GM06990 (cell line): ENCODE measurements around the gene IGF1R.

Source experiments
- DNase-seq: peaks from one replicate; pipeline ENCODE4 v3.0.0-alpha.2; 2011; ENCODE audit not compliant: insufficient read length; ENCODE audit errors: extremely low read depth
- H3K27me3 ChIP-seq: replicated peaks from 2 replicates; pipeline ENCODE4 v1.6.0; 2011; ENCODE audit warnings: low read length; ENCODE audit not compliant: control insufficient read depth, insufficient read depth
- H3K36me3 ChIP-seq: 2 replicates; pipeline ENCODE4 v1.5.1; 2011; ENCODE audit warnings: low read length; ENCODE audit not compliant: control insufficient read depth, insufficient read depth
- H3K4me3 ChIP-seq: replicated peaks from 2 replicates; pipeline ENCODE4 v1.5.1; 2011; ENCODE audit warnings: low read depth, mild to moderate bottlenecking, control low read depth, low read length
- TF ChIP-seq, protein P1 (sequence below): IDR thresholded peaks from 2 replicates; pipeline ENCODE4 v1.5.1; 2011; ENCODE audit warnings: low read length, control low read depth, mild to moderate bottlenecking, inconsistent platforms; ENCODE audit not compliant: insufficient read depth, poor library complexity, severe bottlenecking

The IGF1R gene

DNA sequence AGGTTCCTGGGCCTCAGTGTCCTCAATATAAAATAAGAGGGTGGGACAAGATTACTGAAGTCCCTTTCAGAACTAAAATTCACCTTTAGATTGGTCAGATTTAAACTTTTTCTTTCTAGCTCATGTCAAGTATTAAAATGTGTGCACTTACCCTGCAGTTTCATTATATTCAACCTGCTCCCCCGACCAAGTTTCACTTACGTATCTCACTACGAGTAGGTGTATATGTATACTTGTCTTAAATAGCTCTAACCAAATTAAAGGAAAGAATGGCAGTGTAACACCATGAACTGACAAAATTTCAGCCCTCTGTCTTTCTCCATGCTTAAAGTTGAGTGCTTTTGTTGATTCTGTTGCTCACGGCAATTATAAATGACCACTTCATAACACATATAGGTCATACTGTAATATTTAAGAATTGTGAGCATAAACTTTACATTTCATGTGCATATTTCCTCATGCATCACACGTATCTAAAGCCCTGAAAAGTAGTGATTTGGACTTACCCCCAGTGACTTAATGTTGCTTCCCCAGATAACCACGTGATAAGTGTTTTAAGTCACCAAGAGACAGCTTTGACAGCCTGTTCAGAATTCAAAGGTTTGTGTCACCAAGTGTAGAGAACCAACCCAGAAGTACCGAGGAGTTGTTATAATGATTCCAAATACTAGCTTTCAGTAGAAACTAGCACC is 289.2 kb downstream of the IGF1R start:
- H3K36me3 ChIP-seq: no peaks in the 10 kb centered on the region; the same call in 1 of the 2 replicates

DNA sequence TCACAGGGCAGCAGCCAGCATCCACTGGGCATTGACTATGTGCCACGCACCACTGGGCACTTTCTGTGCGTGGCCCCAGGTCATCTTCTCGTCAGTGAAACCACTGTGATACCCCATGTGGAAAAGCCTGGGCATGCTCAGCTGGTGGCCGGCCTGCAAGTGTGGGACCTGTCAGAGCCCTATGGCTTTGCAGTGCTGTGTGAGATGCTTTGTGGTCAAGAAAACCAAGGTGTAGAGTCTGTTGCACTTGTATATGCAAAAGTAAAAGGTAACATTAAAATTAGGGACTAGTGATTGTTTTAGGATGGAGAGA is 289.7 kb downstream of the IGF1R start:
- H3K36me3 ChIP-seq: no peaks in the 10 kb centered on the region; the same call in 1 of the 2 replicates
- TF ChIP-seq, protein P1, sequence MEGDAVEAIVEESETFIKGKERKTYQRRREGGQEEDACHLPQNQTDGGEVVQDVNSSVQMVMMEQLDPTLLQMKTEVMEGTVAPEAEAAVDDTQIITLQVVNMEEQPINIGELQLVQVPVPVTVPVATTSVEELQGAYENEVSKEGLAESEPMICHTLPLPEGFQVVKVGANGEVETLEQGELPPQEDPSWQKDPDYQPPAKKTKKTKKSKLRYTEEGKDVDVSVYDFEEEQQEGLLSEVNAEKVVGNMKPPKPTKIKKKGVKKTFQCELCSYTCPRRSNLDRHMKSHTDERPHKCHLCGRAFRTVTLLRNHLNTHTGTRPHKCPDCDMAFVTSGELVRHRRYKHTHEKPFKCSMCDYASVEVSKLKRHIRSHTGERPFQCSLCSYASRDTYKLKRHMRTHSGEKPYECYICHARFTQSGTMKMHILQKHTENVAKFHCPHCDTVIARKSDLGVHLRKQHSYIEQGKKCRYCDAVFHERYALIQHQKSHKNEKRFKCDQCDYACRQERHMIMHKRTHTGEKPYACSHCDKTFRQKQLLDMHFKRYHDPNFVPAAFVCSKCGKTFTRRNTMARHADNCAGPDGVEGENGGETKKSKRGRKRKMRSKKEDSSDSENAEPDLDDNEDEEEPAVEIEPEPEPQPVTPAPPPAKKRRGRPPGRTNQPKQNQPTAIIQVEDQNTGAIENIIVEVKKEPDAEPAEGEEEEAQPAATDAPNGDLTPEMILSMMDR: no peak
- no peak overlapping the region for H3K4me3 ChIP-seq
- peak; percentile 32 for DNase-seq
- no peaks in the 10 kb centered on the region for H3K27me3 ChIP-seq

More for the DNA sequence above, 289.2 kb downstream of the IGF1R start:
- DNase-seq: peak; percentile 36
- H3K27me3 ChIP-seq: no peaks in the 10 kb centered on the region
- TF ChIP-seq, protein P1: no peak
- H3K4me3 ChIP-seq: no peak overlapping the region

GRCh38 chr15:98938799-98939198 is 290.5 kb downstream of the IGF1R start:
- Histone ChIP-seq H3K27me3 (no peaks in the 10 kb centered on the region), H3K4me3 (no peak overlapping the region), H3K36me3 (no peaks in the 10 kb centered on the region; the same call in 1 of the 2 replicates)
- DNase-seq: no peak
- TF ChIP-seq, protein P1: no peak

GRCh38 chr15:98939311-98940080 is 291.2 kb downstream of the IGF1R start:
- H3K27me3 ChIP-seq: no peaks in the 10 kb centered on the region
- H3K4me3 ChIP-seq: no peak overlapping the region
- no peaks in the 10 kb centered on the region; the same call in 1 of the 2 replicates for H3K36me3 ChIP-seq
- TF ChIP-seq, protein P1: no peak
- no peak for DNase-seq

DNA sequence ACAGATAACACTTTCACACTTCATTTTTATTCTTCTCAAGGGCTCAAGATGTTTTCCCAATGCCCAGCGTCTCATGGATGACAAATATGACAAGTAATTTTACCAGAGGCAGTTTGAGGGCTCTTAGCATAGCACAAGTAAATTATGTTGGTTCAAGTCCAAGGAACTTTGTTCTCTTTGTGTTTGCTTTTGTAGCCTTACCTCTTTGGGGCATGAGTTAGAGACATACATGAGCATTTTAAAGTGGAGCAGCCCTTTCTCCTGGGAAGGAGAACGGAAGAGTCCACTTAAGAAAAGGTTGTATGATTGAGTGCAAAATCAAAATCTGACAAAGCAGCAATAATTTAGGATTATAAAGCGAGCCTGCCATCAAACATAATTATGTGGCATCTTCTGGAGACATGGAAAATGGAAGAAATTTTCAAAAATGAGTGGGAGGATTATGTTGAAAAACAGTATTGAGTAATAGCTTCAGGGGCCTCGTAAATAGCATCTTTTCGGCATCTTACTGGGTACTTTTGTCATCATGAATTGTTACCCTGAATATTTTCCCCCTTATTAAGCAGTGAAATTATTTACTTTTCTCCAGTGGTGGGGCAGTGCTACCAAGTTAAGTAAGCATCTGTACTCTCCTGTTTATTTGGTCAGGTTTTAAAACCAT is 293.4 kb downstream of the IGF1R start:
- TF ChIP-seq, protein P1: no peak
- no peak for DNase-seq
- Histone ChIP-seq H3K27me3 (no peaks in the 10 kb centered on the region), H3K4me3 (no peak overlapping the region), H3K36me3 (no peaks in the 10 kb centered on the region; the same call in 1 of the 2 replicates)
